Upper lobe of left lung (tissue), 6 donors: ENCODE measurements around the gene PRF1. TPM values are rescaled to one million over a fixed set of nuclear protein-coding genes. Genes with fewer than 3 reads are reported as not detected.
A peak's percentile ranks its signal among the peaks of the same experiment; 100 is the strongest.

Experiments used
- ATAC-seq, 2 donors: fragments of 200-7000 bp; cut with Tn5 transposase; one replicate each; pipeline ENCODE4 v1.9.1; 2022; ENCODE audit warnings: mild to moderate bottlenecking in 2 of 2, moderate library complexity in 2 of 2; ENCODE audit not compliant: low FRiP score in 2 of 2
- DNase-seq, 2 donors: peaks; one replicate each; pipeline ENCODE4 v3.0.0-alpha.2; 2019 to 2020
- H3K27ac ChIP-seq, 4 donors: fragments of 200-600 bp; sonication (generic); one replicate each; pipeline ENCODE4 v1.5.1; 2016 to 2019
- H3K27me3 ChIP-seq, 4 donors: fragments of 200-600 bp; sonication (generic); one replicate each; pipeline ENCODE4 v1.5.1; 2017 to 2019
- H3K36me3 ChIP-seq, 4 donors: fragments of 200-600 bp; sonication (generic); one replicate each; pipeline ENCODE4 v1.5.1; 2016 to 2019
- H3K4me1 ChIP-seq, 4 donors: fragments of 200-600 bp; sonication (generic); one replicate each; pipeline ENCODE4 v1.5.1; 2018 to 2019
- H3K4me3 ChIP-seq, 4 donors: fragments of 200-600 bp; sonication (generic); one replicate each; pipeline ENCODE4 v1.5.1; 2017 to 2019; ENCODE audit warnings: mild to moderate bottlenecking in 2 of 4, moderate library complexity in 1 of 4
- H3K9me3 ChIP-seq, 4 donors: fragments of 200-600 bp; sonication (generic); one replicate each; pipeline ENCODE4 v1.5.1; 2018 to 2019
- EP300 ChIP-seq, 4 donors: sonication (generic); formaldehyde crosslinking; IDR thresholded peaks; one replicate each; pipeline ENCODE4 v1.5.1; 2017; ENCODE audit warnings: antibody characterized with exemption in 4 of 4, control low read depth in 2 of 4
- POLR2A ChIP-seq, 4 donors: fragments of 450-650 bp; IDR thresholded peaks; one replicate each; pipeline ENCODE4 v1.5.1; 2016 to 2017; ENCODE audit warnings: antibody characterized with exemption in 4 of 4, mild to moderate bottlenecking in 2 of 4
- POLR2AphosphoS5 ChIP-seq, 2 donors: sonication (generic); formaldehyde crosslinking; IDR thresholded peaks; one replicate each; pipeline ENCODE4 v1.5.1; 2017; ENCODE audit warnings: antibody characterized with exemption in 2 of 2
- WGBS, 2 donors: methylation state at CpG; one replicate each; pipeline ENCODE4 v1.1.5; 2017 to 2018; 5-methylcytosine and 5-hydroxymethylcytosine counted together
- total RNA-seq, 6 donors: library from RNA; depleted of rRNA in 4 of 6; stranded (reverse); fragments of >200 nt in 4 of 6; gene quantifications; one replicate each; pipeline versions ENCODE4 v1.1.0 to v1.2.1, GENCODE V29; 2016 to 2021
- TF ChIP-seq, protein P1 (sequence below), 6 experiments: fragments of 450-650 bp in 4 of 6; fragments of 200-600 bp in 2 of 6; sonication (generic) in 2 of 6; IDR thresholded peaks; one replicate each; pipeline ENCODE4 v1.5.1; 2016 to 2019; ENCODE audit warnings: antibody characterized with exemption in 6 of 6
- donor health status: DM: no; HTN: no; CAD: no; lungs with moderate emphysema.
- donor health status: DM: no; HTN: yes; CAD: no; lungs with severe emphysema.

Gene PRF1
- total RNA-seq, 6 donors from 2014 or later, result 6.3 to 26.9 (median 15.9) TPM

DNA sequence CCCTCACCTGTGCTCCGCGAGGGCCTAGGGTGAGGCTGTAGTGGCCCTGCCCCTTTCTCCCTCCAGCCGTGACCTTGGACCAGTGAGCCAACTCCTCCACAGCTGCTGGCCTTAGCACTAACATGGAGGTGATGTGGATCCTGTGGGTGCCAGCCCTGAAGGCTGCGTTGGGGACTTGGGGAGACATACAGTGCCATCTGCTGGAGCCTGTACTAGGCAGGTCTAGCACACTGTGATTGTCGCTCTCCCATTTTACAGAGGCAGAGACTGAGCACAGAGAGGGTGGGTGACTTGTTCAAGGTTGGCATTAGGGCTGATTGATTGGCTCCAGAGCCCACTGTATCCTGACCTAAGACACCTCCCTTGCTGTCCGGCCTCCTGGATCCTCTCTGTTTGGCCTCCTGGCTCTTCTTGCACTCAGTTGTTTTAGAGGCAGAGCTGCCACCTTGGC, 37.6 kb downstream of the PRF1 start:
- Histone ChIP-seq H3K27ac (no peak overlapping the region), H3K27me3 (no peaks in the 10 kb centered on the region), H3K9me3 (no peaks in the 10 kb centered on the region), H3K36me3 (peaks cover 0 to 54% (median 17%) of the 10 kb centered on the region in 4 donors), H3K4me1 (peaks cover 17 to 26% (median 20%) of the 10 kb centered on the region in 4 donors), H3K4me3 (no peak overlapping the region)
- WGBS, 2 donors, result 85 to 91% methylated on average over 6 of the region's 6 CpGs
- TF ChIP-seq EP300 (IDR thresholded peaks at IDR 0.05), result no peak
- ATAC-seq (no peak), DNase-seq (no peak)

DNA sequence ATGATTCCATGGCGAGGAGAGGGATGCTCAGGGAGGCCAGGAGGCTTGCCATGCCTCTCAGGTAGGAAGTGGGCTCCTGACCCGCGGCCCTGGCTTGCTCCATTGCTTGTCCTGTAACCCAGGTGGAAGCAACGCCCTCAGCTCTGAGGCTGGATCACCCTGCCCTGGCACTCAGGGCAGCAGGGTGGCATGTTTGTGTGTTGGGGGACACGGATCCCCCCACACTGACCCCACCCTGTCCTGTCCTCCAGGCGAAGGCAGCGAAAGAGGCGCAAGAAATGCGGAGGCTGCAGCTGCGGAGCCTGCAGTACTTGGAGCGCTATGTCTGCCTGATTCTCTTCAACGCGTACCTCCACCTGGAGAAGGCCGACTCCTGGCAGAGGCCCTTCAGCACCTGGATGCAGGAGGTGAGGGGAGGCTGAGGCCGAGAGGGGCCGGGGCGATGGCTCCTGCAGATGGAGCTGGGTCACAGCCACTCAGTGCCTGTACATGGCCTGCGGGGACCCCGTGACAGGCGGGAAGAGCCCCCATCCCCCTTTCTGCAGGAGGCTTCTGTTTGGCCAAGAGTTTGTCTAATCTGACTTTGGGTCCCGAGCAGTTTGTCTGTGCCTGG, 38.3 kb downstream of the PRF1 start:
- TF ChIP-seq POLR2AphosphoS5 (IDR thresholded peaks at IDR 0.05) (no peak), POLR2A (IDR thresholded peaks at IDR 0.05) (no peak), EP300 (IDR thresholded peaks at IDR 0.05) (no peak)
- TF ChIP-seq, protein P1, sequence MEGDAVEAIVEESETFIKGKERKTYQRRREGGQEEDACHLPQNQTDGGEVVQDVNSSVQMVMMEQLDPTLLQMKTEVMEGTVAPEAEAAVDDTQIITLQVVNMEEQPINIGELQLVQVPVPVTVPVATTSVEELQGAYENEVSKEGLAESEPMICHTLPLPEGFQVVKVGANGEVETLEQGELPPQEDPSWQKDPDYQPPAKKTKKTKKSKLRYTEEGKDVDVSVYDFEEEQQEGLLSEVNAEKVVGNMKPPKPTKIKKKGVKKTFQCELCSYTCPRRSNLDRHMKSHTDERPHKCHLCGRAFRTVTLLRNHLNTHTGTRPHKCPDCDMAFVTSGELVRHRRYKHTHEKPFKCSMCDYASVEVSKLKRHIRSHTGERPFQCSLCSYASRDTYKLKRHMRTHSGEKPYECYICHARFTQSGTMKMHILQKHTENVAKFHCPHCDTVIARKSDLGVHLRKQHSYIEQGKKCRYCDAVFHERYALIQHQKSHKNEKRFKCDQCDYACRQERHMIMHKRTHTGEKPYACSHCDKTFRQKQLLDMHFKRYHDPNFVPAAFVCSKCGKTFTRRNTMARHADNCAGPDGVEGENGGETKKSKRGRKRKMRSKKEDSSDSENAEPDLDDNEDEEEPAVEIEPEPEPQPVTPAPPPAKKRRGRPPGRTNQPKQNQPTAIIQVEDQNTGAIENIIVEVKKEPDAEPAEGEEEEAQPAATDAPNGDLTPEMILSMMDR (IDR thresholded peaks at IDR 0.05), result no peak
- DNase-seq (no peak), ATAC-seq (no peak)
- Histone ChIP-seq H3K27me3 (no peaks in the 10 kb centered on the region), H3K4me1 (peaks cover 23 to 33% (median 27%) of the 10 kb centered on the region in 4 donors), H3K27ac (no peak overlapping the region), H3K4me3 (no peak overlapping the region), H3K36me3 (peaks cover 0 to 49% (median 17%) of the 10 kb centered on the region in 4 donors), H3K9me3 (no peaks in the 10 kb centered on the region)
- WGBS, 2 donors, result 91 to 94% methylated on average over 17 to 21 of the region's 21 CpGs

DNA sequence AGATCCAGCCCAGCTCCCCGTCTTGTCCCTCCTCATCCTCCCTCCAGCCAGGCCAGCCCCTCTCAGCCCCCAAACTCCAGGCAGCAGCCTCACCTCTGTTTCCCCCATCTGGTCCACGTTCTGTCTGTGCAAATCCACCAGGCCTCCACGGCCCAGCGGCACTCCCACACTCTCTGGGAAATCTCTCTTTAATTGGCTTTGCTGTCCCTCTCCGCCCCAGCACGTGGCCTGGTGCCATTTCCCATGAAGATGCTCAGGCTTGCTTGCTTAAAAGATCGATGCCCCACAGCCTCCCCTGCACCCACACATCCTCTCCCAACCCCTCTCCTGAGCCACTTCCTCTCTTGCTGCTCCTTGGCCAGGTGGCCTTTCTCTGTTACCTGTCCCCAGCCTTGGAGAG, 39.3 kb downstream of the PRF1 start:
- Histone ChIP-seq H3K9me3 (no peaks in the 10 kb centered on the region), H3K4me1 (peaks cover 29 to 40% (median 33%) of the 10 kb centered on the region in 4 donors), H3K4me3 (no peak overlapping the region), H3K36me3 (peaks cover 0 to 49% (median 14%) of the 10 kb centered on the region in 4 donors), H3K27ac (peak overlapping the region in 1 of 4 donors; percentile 21), H3K27me3 (no peaks in the 10 kb centered on the region)
- TF ChIP-seq EP300 (IDR thresholded peaks at IDR 0.05) (no peak), POLR2A (IDR thresholded peaks at IDR 0.05) (no peak), POLR2AphosphoS5 (IDR thresholded peaks at IDR 0.05) (no peak)
- TF ChIP-seq, protein P1 (IDR thresholded peaks at IDR 0.05), result no peak
- whole genome bisulfite sequencing, 2 donors, result 88 to 91% methylated on average over 7 of the region's 7 CpGs
- ATAC-seq (no peak), DNase-seq (no peak)

DNA sequence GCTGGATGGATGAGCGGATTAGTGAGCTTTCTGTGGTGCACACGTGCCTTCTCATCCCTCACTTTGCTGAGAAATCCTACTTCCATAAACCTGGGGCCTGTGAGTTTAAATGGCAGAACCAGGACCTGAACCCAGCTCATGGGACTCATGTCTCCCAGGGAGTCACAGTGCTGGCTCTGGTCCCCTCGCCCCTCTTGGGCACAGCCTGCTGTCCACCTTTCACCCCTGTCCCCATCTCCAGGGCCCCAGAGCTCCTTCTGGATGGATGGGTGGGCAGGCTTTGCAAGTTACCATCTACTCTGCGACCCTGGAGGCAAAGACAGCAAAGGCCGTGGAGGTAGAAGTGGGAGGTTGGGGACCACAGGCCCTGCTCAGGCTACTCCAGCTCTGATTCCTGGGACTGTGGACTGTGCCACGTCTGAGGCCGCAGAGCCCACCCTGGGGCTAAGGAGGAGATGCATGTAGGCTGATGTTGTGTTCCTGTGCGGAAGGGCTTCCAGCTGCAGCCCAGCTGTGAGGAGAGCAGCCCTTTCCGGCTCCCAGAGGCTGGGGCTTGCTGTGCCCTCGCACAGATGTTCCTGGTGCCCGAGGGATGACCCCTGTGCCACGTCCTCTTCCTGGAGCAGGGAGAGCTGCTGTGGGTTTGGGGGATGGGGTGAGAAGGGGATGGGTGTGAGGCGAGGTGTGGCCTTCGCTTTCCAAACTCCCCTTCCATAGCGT, 40.3 kb downstream of the PRF1 start:
- TF ChIP-seq POLR2A (IDR thresholded peaks at IDR 0.05), result no peak
- no peak for TF ChIP-seq EP300 (IDR thresholded peaks at IDR 0.05)
- TF ChIP-seq POLR2AphosphoS5 (IDR thresholded peaks at IDR 0.05), result peak; percentile 25 to 49
- ATAC-seq (no peak), DNase-seq (no peak)
- H3K4me1 ChIP-seq, result peaks cover 29 to 40% (median 33%) of the 10 kb centered on the region in 4 donors
- no peaks in the 10 kb centered on the region for H3K27me3 ChIP-seq
- WGBS, 2 donors, result 77 to 80% methylated on average over 3 to 15 of the region's 15 CpGs
- no peaks in the 10 kb centered on the region for H3K9me3 ChIP-seq
- peaks cover 0 to 39% (median 11%) of the 10 kb centered on the region in 4 donors for H3K36me3 ChIP-seq
- peak overlapping the region in 1 of 4 donors; percentile 35 for H3K27ac ChIP-seq
- no peak overlapping the region for H3K4me3 ChIP-seq

DNA sequence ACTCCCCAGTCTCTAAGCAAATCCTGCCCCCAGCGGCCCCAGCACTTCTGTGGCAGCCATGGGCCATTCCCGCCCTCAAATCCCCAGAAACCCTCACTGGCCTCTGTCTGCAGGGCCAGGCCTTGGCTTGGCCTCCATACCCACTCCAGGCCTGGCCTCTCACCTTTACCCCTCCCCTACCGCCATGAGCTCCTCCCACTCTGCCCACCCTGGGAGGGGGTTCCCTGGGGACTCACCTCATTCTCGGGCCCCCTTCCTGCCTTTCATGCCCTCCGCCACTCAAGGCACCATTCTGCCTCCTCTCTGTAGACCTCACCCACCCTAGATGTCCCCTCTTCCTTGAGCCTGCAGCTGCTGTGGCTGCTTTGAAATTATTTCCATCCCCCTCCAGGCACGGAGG, 41.0 kb downstream of the PRF1 start:
- Histone ChIP-seq H3K9me3 (no peaks in the 10 kb centered on the region), H3K4me3 (no peak overlapping the region), H3K27ac (peak overlapping the region in 3 of 4 donors; percentile 35 to 42 (median 39)), H3K36me3 (peaks cover 0 to 38% (median 8%) of the 10 kb centered on the region in 4 donors), H3K27me3 (no peaks in the 10 kb centered on the region), H3K4me1 (peaks cover 29 to 40% (median 33%) of the 10 kb centered on the region in 4 donors)
- TF ChIP-seq, protein P1 (IDR thresholded peaks at IDR 0.05), result no peak
- TF ChIP-seq POLR2A (IDR thresholded peaks at IDR 0.05) (no peak), EP300 (IDR thresholded peaks at IDR 0.05) (no peak), POLR2AphosphoS5 (IDR thresholded peaks at IDR 0.05) (no peak)
- 84 to 88% methylated on average over 6 of the region's 6 CpGs for WGBS, 2 donors
- no peak for DNase-seq
- ATAC-seq, result no peak
